Endothelial cell of umbilical vein (primary cell): ENCODE results near the gene AFDN. TPM values are rescaled to one million over a fixed set of nuclear protein-coding genes. Genes with fewer than 3 reads are reported as not detected.

Source experiments
- BruUV-seq: library from RNA; stranded (reverse); fragments of 400-500 nt; replicated peaks from 2 replicates; lab custom pipeline; 2021; lab: Mats Ljungman, UMichigan
- CTCF ChIA-PET: fragments of 300-600, 350-600 bp; sonication (Branson Sonifier 250); formaldehyde crosslinking; loops from one replicate; lab custom pipeline; 2021; ENCODE audit warnings: antibody characterized with exemption, inconsistent platforms; lab: Charles Lee
- POLR2A ChIA-PET: fragments of 300-600, 350-600 bp; sonication (Branson Sonifier 250); formaldehyde crosslinking; loops from one replicate; lab custom pipeline; 2021; ENCODE audit warnings: antibody characterized with exemption, inconsistent platforms; lab: Charles Lee
- DNase-seq: peaks from one replicate; pipeline ENCODE4 v3.0.0-alpha.2; 2011; ENCODE audit warnings: low read depth, low spot score
- FAIRE-seq: peaks from 2 replicates; lab custom pipeline; 2011; peaks lifted over from hg19 to GRCh38; lab: Jason Lieb, UNC
- H2AFZ ChIP-seq: 2 replicates; pipeline ENCODE4 v1.6.0; 2012; ENCODE audit warnings: low read depth, low read length, control low read depth, inconsistent platforms
- H3K27ac ChIP-seq: 2 replicates; pipeline ENCODE4 v1.5.1; 2011; ENCODE audit warnings: low read depth, mild to moderate bottlenecking, control low read depth, low read length, moderate library complexity; ENCODE audit not compliant: insufficient read depth
- H3K27me3 ChIP-seq, 2 experiments: 2 replicates each; pipeline versions ENCODE4 v1.6.0 to v1.6.1; 2011; ENCODE audit warnings: low read length in 2 of 2, mixed read lengths in 1 of 2; ENCODE audit not compliant: control insufficient read depth in 2 of 2, insufficient read depth in 2 of 2
- H3K36me3 ChIP-seq, 2 experiments: 2 replicates in 1 of 2; 3 replicates in 1 of 2; pipeline ENCODE4 v1.5.1; 2011; ENCODE audit warnings: low read length in 2 of 2, mild to moderate bottlenecking in 1 of 2, moderate library complexity in 1 of 2; ENCODE audit not compliant: control insufficient read depth in 2 of 2, insufficient read depth in 2 of 2; ENCODE audit errors: extremely low read depth in 1 of 2
- H3K4me1 ChIP-seq: 3 replicates; pipeline ENCODE4 v1.5.1; 2011; ENCODE audit warnings: mild to moderate bottlenecking, low read length; ENCODE audit not compliant: control insufficient read depth, insufficient read depth; ENCODE audit errors: extremely low read depth
- H3K4me2 ChIP-seq: 2 replicates; pipeline ENCODE4 v1.6.1; 2011; ENCODE audit warnings: low read length, control low read depth, mixed read lengths; ENCODE audit not compliant: insufficient read depth
- H3K4me3 ChIP-seq, 3 experiments: fragments of 200-600 bp in 1 of 3; sonication (generic), shearing (Covaris generic) in 1 of 3; replicated peaks in 1 of 3; 2 replicates each; pipeline ENCODE4 v1.5.1; 2011 to 2016; ENCODE audit warnings: control low read depth in 3 of 3, low read length in 3 of 3, mild to moderate bottlenecking in 2 of 3, inconsistent platforms in 1 of 3, low read depth in 1 of 3, moderate library complexity in 1 of 3; ENCODE audit not compliant: insufficient read depth in 1 of 3
- H3K79me2 ChIP-seq: 2 replicates; pipeline ENCODE4 v1.6.0; 2012; ENCODE audit warnings: low read length, inconsistent platforms; ENCODE audit not compliant: control insufficient read depth, insufficient read depth
- H3K9ac ChIP-seq: replicated peaks from 2 replicates; pipeline ENCODE3; 2011; ENCODE audit warnings: low read length, control low read depth; ENCODE audit not compliant: insufficient read depth; ENCODE audit errors: extremely low read depth
- H3K9me1 ChIP-seq: replicated peaks from 3 replicates; pipeline ENCODE4 v1.6.0; 2011; ENCODE audit warnings: mild to moderate bottlenecking, low read length; ENCODE audit not compliant: control insufficient read depth, insufficient read depth; ENCODE audit errors: extremely low read depth
- H3K9me3 ChIP-seq: replicated peaks from 2 replicates; pipeline ENCODE4 v1.5.1; 2012; ENCODE audit warnings: low read length, inconsistent platforms; ENCODE audit not compliant: control insufficient read depth, insufficient read depth
- H4K20me1 ChIP-seq: replicated peaks from 2 replicates; pipeline ENCODE3; 2011; ENCODE audit warnings: mild to moderate bottlenecking, low read length; ENCODE audit not compliant: control insufficient read depth, insufficient read depth; ENCODE audit errors: extremely low read depth
- CTCF ChIP-seq, 2 donors: IDR thresholded peaks; 1 replicate in 1 of 2; 2 replicates in 1 of 2; pipeline ENCODE4 v1.5.1; 2011; ENCODE audit warnings: low read length in 2 of 2, mild to moderate bottlenecking in 2 of 2, moderate library complexity in 2 of 2, control low read depth in 1 of 2, inconsistent platforms in 1 of 2, low read depth in 1 of 2; ENCODE audit not compliant: insufficient read depth in 1 of 2; ENCODE audit errors: extremely low read depth in 1 of 2
- EZH2 ChIP-seq: IDR thresholded peaks from 2 replicates; pipeline ENCODE4 v1.6.1; 2012; ENCODE audit warnings: borderline replicate concordance, low read depth, mild to moderate bottlenecking, moderate library complexity, low read length, inconsistent platforms; ENCODE audit not compliant: severe bottlenecking
- FOS ChIP-seq: IDR thresholded peaks from 2 replicates; pipeline ENCODE4 v1.6.1; 2011; ENCODE audit warnings: mild to moderate bottlenecking, low read length, moderate library complexity, borderline replicate concordance; ENCODE audit not compliant: insufficient read depth
- GATA2 ChIP-seq: IDR thresholded peaks from 2 replicates; pipeline ENCODE4 v1.7.0; 2011; ENCODE audit warnings: low read depth, mild to moderate bottlenecking, moderate library complexity, mixed read lengths, low read length; ENCODE audit not compliant: insufficient read length, insufficient read depth
- JUN ChIP-seq: IDR thresholded peaks from 2 replicates; pipeline ENCODE4 v1.6.1; 2011; ENCODE audit warnings: borderline replicate concordance, low read depth; ENCODE audit not compliant: insufficient read length, insufficient read depth
- MAX ChIP-seq: IDR thresholded peaks from 2 replicates; pipeline ENCODE4 v1.6.1; 2011; ENCODE audit not compliant: insufficient read depth, insufficient read length
- MYC ChIP-seq: IDR thresholded peaks from one replicate; pipeline ENCODE4 v1.6.1; 2011; ENCODE audit warnings: mild to moderate bottlenecking, low read depth, low read length
- POLR2A ChIP-seq: IDR thresholded peaks from 2 replicates; pipeline ENCODE4 v1.6.1; 2012; ENCODE audit warnings: low read depth, mild to moderate bottlenecking, control low read depth, low read length
- POLR2AphosphoS5 ChIP-seq: IDR thresholded peaks from 2 replicates; pipeline ENCODE4 v1.6.1; 2012; ENCODE audit warnings: low read depth, mild to moderate bottlenecking, control low read depth, low read length, moderate library complexity; ENCODE audit not compliant: insufficient read depth
- dilution Hi-C: fragments of 300-500 bp; cut with MboI; formaldehyde crosslinking; loops from one replicate; pipeline ENCODE4 v1.15.0; 2019; ENCODE audit warnings: low sequenced_read_pairs; ENCODE audit not compliant: extremely low pct_ligation_motif_present
- intact Hi-C: fragments of 100-400 bp; cut with micrococcal nuclease; formaldehyde crosslinking; loops from one replicate; pipeline ENCODE4 v1.10.0; 2022
- polyA plus RNA-seq, 4 experiments: library from polyadenylated mRNA; depleted of rRNA in 3 of 4; stranded (reverse) in 3 of 4; unstranded in 1 of 4; fragments of >200 nt; gene quantifications; 2 replicates each; pipeline versions ENCODE4 v1.2.1 to v1.2.3, GENCODE V29; 2011 to 2012; ENCODE audit warnings: missing spikeins in 1 of 4
- total RNA-seq: library from RNA; stranded (reverse); gene quantifications from 2 replicates; pipeline ENCODE4 v1.2.3, GENCODE V29; 2021

AFDN gene
- total and polyA plus RNA-seq, 2 donors (not counting 3 experiments of a cell fraction or from before 2014, with no cell fraction given), result 31.0 to 134 TPM

GRCh38 chr6:168016176-168016620, 189.5 kb downstream of the AFDN start:
- DNase-seq, result no peak
- dilution Hi-C loops (no loop called here), intact Hi-C loops (no loop called here)
- FAIRE-seq, result no peak
- no peaks in the 10 kb centered on the region for H4K20me1 ChIP-seq
- no peak overlapping the region for H3K4me3 ChIP-seq
- POLR2A ChIA-PET, result no interaction called here
- no peaks in the 10 kb centered on the region for H3K4me1 ChIP-seq
- no peaks in the 10 kb centered on the region for H3K79me2 ChIP-seq
- no peak overlapping the region for H3K27ac ChIP-seq
- TF ChIP-seq GATA2, result no peak
- no peak for TF ChIP-seq MYC
- no peak for TF ChIP-seq POLR2A
- TF ChIP-seq POLR2AphosphoS5, result no peak
- no peak for TF ChIP-seq JUN
- TF ChIP-seq FOS, result no peak
- no peak for TF ChIP-seq MAX
- no peak for TF ChIP-seq EZH2
- TF ChIP-seq CTCF (IDR thresholded peaks at IDR 0.05; ENCODE audit: extremely low read depth in 1 of 2, insufficient read depth in 1 of 2, low read depth in 1 of 2, low read length in 2 of 2), result no peak
- peaks cover 0 to 3% of the 10 kb centered on the region in 2 experiments for H3K27me3 ChIP-seq
- no peak overlapping the region for H2AFZ ChIP-seq
- no TSS peak for BruUV-seq
- CTCF ChIA-PET, result no interaction called here
- H3K4me2 ChIP-seq, result no peak overlapping the region
- no peaks in the 10 kb centered on the region for H3K9me3 ChIP-seq
- no peak overlapping the region for H3K9ac ChIP-seq
- H3K9me1 ChIP-seq, result no peaks in the 10 kb centered on the region
- H3K36me3 ChIP-seq, result no peaks in the 10 kb centered on the region
